ENCODE results near the gene PDIA3.

GRCh38 chr15:43771816-43772215, 25.6 kb downstream of the PDIA3 start:
- no peak for TF ChIP-seq CTCF (IDR thresholded peaks at IDR 0.05)
- no peak for TF ChIP-seq POLR2A (IDR thresholded peaks at IDR 0.05)
- peak in 1 of 2 donors; percentile 41 for TF ChIP-seq EP300 (IDR thresholded peaks at IDR 0.05)
